HS-27A (cell line): ENCODE measurements around the gene ACOX2.
A peak's percentile ranks its signal among the peaks of the same experiment; 100 is the strongest.
"Not testable (repeated sequence)": the region's sequence is repeated elsewhere in the genome, so short reads cannot be mapped to it uniquely, and the experiment has no call there.

ENCODE experiments used
- DNase-seq: peaks from one replicate; pipeline ENCODE4 v3.0.0-alpha.2; 2012; ENCODE audit warnings: low read depth, missing footprints

ACOX2 gene

GRCh38 chr3:58534592-58535494 is 2.1 kb downstream of the ACOX2 start:
- DNase-seq, result no peak

DNA sequence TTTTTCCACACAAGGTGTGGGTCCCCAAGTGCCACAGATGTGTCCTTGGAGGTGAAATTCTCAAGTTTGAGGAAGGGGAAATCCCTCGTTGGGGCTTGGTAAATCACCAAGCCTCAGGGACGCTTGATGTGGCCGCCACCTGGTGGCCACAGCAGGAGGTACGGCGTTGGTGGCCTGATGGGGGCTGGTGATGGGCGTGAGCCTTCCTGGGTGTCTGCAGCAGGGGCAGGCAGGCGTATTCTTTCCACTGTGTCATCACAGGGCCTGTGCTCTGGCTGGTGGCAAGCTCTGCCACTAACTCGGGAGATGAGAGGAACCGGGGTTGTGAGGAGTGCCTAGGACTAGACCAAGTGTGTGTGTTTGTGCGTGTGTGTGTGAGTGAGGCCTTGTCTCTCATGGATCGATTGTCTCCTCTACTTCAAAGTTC is 4.2 kb downstream of the ACOX2 start:
- peak; percentile 45 for DNase-seq

DNA sequence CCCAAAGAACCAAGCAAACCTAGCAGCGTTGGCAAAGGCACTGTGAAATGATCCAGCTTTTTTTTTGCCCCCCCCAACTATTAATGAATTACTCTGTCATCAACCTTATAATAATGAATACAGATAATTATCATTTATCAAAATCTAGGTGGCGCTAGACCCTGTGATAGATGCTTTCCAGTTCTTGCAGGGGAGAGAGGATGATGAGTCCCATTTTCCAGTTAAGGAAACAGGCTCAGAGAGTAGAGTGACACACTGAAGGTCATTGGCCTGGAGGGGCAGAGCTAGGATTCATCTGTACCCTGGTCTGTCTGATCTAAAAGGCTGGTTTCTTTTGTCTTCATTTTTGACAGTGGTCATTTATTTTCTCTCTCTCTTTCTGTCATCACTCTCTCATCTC is 5.0 kb downstream of the ACOX2 start:
- no peak for DNase-seq

DNA sequence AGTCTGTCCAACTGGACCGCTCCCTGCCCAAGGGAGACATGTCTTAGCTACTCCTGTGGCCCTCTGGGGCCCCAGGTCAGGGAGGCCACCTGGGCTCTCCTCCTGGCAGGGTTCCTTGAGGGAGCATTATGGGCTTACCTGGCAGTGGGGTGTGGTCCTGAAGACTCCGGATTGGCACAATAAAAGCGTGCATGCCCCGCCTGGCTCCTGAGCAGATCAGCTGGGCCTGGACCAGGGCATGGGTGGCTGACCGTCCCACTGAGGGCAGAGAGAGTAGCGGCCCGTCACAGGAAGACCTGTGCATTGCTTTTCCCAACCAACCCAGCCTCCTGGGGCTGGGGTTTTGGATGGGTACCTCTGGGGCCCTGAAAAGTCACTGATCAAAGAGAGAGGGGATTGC is 5.4 kb downstream of the ACOX2 start:
- no peak for DNase-seq

GRCh38 chr3:58530354-58530865 is 6.6 kb downstream of the ACOX2 start:
- DNase-seq, result no peak

DNA sequence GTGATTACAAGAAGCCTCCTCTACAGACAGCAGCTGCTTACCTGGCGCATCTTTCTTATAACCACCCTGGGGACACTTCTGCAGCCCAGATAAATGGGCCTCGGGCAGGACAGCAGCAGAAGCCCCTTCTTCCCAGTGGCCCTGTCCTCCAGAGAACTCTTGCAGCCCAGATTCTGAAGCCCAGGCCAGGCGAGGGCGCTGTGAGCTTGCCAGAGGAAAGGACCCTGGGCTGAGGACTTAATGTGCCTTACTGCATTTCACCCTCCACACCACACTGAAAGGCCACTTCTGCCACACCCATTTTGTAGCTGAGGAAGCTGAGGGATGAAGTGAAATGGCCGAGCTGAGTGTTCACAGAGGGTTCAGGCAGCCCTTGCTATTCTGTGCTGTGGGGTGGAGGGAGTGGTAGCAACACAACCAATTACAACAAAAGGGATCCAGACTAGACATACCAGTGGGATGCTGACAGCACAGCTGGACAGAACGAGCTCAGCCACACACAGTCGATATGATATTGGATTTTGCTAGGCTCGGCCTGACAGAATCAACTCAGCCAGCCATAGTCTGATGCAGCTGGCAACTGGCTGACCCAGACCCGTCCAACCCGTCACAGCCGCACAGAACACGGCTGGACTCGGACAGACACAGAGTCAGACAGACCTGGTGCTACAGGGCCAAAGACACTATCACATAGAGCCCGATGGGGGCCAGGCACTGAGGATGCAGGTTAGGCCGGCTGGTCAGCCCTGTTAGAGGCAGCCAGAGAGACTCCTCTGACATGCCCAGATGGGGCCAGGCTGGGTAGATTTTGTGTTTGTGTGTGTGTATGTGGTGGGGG is 7.3 kb downstream of the ACOX2 start:
- no peak for DNase-seq

DNA sequence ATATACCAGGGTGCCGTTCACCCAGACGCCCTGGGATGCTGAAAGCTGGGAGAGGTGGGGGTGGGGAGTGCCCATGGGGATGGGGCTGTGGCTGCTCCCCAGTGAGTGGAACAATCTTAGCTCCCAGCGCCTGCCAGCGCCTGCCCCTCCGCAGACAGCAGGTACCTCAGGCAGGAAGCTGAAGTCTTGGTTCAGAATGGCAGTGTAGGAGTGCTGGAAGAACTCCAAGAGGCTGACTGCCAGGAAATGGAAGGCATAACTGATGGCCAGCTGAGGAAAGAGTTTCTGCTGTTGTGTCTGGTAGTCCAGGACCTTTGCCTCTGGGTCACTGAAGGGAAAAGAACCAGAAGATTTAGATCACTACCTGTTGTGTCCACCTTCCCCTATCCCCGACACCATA is 8.4 kb downstream of the ACOX2 start:
- DNase-seq, result no peak

DNA sequence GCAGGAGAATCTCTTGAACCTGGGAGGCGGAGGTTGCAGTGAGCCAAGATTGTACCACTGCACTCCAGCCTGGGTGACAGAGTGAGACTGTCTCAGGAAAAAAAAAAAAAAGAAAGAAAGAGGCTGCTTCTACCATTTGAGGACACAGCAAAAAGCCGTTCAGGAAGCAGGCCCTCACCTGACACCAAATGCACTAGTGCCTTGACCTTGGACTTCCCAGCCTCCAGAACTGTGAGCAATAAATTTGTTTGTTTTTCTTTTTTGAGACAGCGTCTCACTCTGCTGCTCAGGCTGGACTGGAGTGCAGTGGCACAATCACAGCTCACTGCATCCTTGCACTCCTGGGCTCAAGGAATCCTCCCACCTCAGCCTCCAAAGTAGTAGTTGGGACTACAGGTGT is 9.6 kb downstream of the ACOX2 start:
- DNase-seq, result not testable (repeated sequence)

DNA sequence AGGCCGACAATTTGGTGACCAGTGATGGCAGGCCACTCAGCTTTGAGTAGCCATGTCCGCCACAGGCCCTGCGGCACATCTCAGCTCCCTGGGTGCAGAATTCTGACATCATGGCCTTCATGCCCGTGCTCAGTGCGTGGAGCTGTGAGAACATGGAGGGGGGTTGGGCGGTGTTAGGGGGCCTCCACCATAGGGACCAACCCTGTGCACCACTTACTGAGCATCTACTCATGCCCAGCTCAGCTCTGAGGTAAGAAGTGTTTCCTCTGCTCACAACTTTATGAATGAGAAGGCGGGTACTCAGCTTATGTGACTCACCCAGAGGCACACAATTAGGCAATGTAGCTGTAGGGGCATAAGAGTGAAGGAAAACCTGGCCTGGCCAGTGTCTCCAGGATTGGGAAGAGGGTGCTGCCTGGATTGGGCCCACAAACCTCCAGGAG is 10.5 kb downstream of the ACOX2 start:
- DNase-seq, result peak; percentile 41

GRCh38 chr3:58524326-58524888 is 12.6 kb downstream of the ACOX2 start:
- no peak for DNase-seq

GRCh38 chr3:58522759-58523425 is 14.1 kb downstream of the ACOX2 start:
- no peak for DNase-seq

- no peak for DNase-seq
These were observed 14.9 kb downstream of the ACOX2 start for GRCh38 chr3:58521917-58522631.

DNA sequence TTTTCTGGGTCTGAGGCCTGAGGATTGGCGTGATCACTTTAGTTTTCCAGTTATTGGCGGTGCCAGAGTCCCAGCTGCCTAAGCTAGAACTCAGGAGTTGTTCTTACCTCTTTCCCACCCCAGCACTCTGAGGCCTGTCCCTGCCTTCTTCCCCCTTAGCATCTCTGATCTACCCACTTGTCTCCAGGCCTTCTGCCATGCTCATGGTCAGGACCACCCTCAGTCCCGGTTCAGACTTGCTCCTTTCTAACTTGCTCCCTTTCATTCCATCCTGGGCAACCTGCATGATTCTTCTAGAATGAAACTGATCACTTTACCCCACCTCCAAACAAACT is 15.7 kb downstream of the ACOX2 start:
- DNase-seq, result no peak

- DNase-seq, result no peak
These were observed 16.3 kb downstream of the ACOX2 start for GRCh38 chr3:58520403-58521335.

DNA sequence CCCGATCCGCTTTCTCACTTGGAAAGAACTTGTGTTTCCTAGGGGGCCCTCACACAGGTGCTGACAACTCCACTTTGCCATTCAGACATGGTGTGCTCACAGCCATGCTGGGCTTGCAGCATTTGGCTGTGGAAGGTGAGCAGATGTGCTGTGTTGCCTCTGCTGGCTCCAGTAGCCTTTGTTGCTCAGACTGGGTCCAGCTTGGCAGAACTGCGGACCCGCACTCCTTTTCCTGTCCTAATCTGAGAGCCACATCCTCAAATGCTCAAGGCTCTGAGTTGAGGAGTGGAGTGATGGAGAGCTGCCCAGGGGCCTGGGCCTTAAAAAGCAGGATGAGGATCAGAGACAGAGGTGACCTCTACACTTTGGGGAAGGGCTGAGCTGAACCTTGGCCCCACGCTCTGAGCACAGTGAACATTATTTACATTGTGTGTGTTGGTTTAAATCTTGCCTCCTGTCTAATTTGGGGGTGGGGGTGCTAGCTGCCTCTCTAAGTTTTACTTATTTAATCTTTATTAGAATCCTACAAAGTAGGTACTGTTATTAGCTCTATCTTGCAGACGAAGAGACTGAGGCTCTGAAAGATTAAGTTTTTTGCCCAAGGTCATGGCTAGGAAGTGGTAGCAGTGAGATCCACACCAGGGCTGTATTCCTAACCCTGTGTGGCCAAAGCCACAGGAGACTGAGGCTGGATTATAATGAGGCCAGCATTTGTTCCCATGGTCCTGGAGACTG is 17.2 kb downstream of the ACOX2 start:
- DNase-seq, result no peak

DNA sequence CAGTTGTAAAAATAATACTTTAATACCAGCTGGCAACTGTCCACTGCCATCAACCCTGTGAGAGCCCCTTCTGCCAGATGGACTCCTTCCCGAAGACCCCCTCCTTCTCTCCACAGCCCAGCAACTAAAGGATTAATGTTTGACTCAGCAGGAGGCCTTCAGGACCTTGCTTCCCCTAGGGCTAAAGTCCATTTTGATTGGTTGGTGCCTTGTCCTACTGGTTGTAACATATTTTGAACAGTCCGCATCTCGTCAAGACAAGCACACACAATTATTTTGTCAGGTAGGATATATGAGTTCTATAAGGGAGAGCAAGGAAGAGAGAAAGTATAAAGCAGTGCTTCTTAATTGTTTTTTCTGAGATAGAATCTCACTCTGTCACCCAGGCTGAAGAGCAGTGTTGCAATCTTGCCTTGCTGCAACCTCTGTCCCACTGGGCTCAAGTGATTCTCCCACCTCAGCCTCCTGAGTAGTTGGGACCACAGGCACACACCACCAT is 18.6 kb downstream of the ACOX2 start:
- no peak for DNase-seq

GRCh38 chr3:58514405-58514804 is 22.6 kb downstream of the ACOX2 start:
- DNase-seq, result no peak

- DNase-seq, result no peak
These were observed 28.6 kb downstream of the ACOX2 start for GRCh38 chr3:58508437-58508836.

DNA sequence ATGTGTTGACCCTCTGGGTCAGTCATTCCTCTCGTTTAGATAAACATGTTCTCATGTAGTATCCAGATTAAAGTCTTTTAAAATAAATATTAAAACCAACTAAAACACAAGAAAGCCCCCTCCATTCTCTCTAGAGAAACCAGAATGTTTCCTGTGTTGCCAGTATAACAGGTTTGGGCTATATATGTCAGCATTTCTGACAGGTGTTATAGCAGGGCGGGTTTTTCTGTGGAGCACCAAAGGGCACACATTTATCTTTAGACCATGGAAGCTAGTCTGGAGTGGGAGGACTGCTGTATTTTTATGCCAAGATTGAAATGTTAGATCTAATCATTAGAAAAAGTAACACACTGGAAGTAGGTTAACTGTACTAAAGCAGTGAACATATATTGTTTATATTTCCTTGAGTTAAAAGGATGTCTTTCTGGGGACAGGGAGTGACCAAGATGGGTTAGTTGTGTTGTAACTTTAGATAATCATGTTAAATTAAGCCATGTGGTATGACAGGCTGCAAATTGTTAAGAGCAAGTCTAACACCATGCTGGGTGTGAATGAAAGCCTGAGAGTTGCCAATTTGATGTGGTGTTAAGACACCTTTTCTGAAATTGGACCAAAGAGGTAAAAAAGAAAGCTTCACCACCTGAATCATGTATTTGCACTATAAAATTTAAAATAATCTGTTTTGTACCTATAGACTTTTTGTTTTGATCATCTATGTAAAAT is 29.5 kb downstream of the ACOX2 start:
- no peak for DNase-seq
